Breast epithelium (tissue), 4 donors: ENCODE results near the gene HELQ. TPM values are rescaled to one million over a fixed set of nuclear protein-coding genes. Genes with fewer than 3 reads are reported as not detected.
"Not testable (repeated sequence)": the region's sequence is repeated elsewhere in the genome, so short reads cannot be mapped to it uniquely, and the experiment has no call there.

Experiments
- DNase-seq, 2 donors: peaks; one replicate each; pipeline ENCODE4 v3.0.0-alpha.2; 2019; ENCODE audit warnings: low spot score in 2 of 2
- H3K27ac ChIP-seq, 2 donors: fragments of 200-600 bp; sonication (generic) in 1 of 2; one replicate each; pipeline ENCODE4 v1.5.1; 2016 to 2019; ENCODE audit warnings: mild to moderate bottlenecking in 1 of 2
- H3K27me3 ChIP-seq, 2 donors: fragments of 200-600 bp; sonication (generic) in 1 of 2; one replicate each; pipeline versions ENCODE4 v1.5.1 to v1.6.0; 2017 to 2019; ENCODE audit warnings: control low read depth in 1 of 2, mild to moderate bottlenecking in 1 of 2
- H3K36me3 ChIP-seq: fragments of 200-600 bp; one replicate; pipeline ENCODE4 v1.5.1; 2019
- H3K4me1 ChIP-seq, 2 donors: fragments of 200-600 bp; sonication (generic); one replicate each; pipeline ENCODE4 v1.5.1; 2016 to 2019; ENCODE audit warnings: control low read depth in 1 of 2
- H3K4me3 ChIP-seq, 3 donors: fragments of 200-600 bp; sonication (generic); 1 replicate in 2 of 3; 2 replicates in 1 of 3; pipeline ENCODE4 v1.5.1; 2016 to 2019; ENCODE audit warnings: mild to moderate bottlenecking in 3 of 3, moderate library complexity in 2 of 3
- H3K9me3 ChIP-seq, 2 donors: fragments of 200-600 bp; sonication (generic) in 1 of 2; one replicate each; pipeline ENCODE4 v1.5.1; 2016 to 2019; ENCODE audit warnings: control low read depth in 1 of 2
- POLR2A ChIP-seq: fragments of 450-650 bp; IDR thresholded peaks from one replicate; pipeline ENCODE4 v1.6.1; 2016; ENCODE audit warnings: antibody characterized with exemption, mild to moderate bottlenecking, moderate library complexity
- POLR2AphosphoS5 ChIP-seq, 3 donors: sonication (generic); formaldehyde crosslinking; IDR thresholded peaks; one replicate each; pipeline ENCODE4 v1.6.1; 2017; ENCODE audit warnings: antibody characterized with exemption in 3 of 3
- intact Hi-C: fragments of 100-400 bp; cut with DNase I; formaldehyde crosslinking; loops from one replicate; pipeline ENCODE4 v1.15.1; 2023; ENCODE audit warnings: low total_unique reads
- total RNA-seq, 3 donors: library from RNA; depleted of rRNA; stranded (reverse); fragments of >200 nt; gene quantifications; one replicate each; pipeline ENCODE4 v1.1.0, GENCODE V29; 2016
- TF ChIP-seq, protein P1 (sequence below), 3 donors: fragments of 450-650 bp; IDR thresholded peaks; one replicate each; pipeline ENCODE4 v1.5.1; 2016 to 2017; ENCODE audit warnings: antibody characterized with exemption in 3 of 3, mild to moderate bottlenecking in 3 of 3, moderate library complexity in 3 of 3

HELQ gene, protein sequence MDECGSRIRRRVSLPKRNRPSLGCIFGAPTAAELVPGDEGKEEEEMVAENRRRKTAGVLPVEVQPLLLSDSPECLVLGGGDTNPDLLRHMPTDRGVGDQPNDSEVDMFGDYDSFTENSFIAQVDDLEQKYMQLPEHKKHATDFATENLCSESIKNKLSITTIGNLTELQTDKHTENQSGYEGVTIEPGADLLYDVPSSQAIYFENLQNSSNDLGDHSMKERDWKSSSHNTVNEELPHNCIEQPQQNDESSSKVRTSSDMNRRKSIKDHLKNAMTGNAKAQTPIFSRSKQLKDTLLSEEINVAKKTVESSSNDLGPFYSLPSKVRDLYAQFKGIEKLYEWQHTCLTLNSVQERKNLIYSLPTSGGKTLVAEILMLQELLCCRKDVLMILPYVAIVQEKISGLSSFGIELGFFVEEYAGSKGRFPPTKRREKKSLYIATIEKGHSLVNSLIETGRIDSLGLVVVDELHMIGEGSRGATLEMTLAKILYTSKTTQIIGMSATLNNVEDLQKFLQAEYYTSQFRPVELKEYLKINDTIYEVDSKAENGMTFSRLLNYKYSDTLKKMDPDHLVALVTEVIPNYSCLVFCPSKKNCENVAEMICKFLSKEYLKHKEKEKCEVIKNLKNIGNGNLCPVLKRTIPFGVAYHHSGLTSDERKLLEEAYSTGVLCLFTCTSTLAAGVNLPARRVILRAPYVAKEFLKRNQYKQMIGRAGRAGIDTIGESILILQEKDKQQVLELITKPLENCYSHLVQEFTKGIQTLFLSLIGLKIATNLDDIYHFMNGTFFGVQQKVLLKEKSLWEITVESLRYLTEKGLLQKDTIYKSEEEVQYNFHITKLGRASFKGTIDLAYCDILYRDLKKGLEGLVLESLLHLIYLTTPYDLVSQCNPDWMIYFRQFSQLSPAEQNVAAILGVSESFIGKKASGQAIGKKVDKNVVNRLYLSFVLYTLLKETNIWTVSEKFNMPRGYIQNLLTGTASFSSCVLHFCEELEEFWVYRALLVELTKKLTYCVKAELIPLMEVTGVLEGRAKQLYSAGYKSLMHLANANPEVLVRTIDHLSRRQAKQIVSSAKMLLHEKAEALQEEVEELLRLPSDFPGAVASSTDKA
- 10 to 100 TPM; 14.4 to 24.3 (median 16.3) TPM for total RNA-seq

- peaks cover 5% of the 10 kb centered on the region for H3K36me3 ChIP-seq
- H3K9me3 ChIP-seq: no peaks in the 10 kb centered on the region
- H3K4me1 ChIP-seq: peaks cover 0 to 5% of the 10 kb centered on the region in 2 donors
- H3K4me3 ChIP-seq: peak within 1 kb of the TSS; percentile 70 to 85 (median 83)
- peak within 1 kb of the TSS; percentile 98 for H3K27ac ChIP-seq
- DNase-seq: peak; percentile 94 to 98
- intact Hi-C loops: no loop called here
- peak; percentile 85 to 93 (median 89) for TF ChIP-seq POLR2AphosphoS5 (IDR thresholded peaks at IDR 0.05)
- TF ChIP-seq, protein P1, sequence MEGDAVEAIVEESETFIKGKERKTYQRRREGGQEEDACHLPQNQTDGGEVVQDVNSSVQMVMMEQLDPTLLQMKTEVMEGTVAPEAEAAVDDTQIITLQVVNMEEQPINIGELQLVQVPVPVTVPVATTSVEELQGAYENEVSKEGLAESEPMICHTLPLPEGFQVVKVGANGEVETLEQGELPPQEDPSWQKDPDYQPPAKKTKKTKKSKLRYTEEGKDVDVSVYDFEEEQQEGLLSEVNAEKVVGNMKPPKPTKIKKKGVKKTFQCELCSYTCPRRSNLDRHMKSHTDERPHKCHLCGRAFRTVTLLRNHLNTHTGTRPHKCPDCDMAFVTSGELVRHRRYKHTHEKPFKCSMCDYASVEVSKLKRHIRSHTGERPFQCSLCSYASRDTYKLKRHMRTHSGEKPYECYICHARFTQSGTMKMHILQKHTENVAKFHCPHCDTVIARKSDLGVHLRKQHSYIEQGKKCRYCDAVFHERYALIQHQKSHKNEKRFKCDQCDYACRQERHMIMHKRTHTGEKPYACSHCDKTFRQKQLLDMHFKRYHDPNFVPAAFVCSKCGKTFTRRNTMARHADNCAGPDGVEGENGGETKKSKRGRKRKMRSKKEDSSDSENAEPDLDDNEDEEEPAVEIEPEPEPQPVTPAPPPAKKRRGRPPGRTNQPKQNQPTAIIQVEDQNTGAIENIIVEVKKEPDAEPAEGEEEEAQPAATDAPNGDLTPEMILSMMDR (IDR thresholded peaks at IDR 0.05): peak; percentile 15 to 33 (median 16)
- TF ChIP-seq POLR2A: peak; percentile 68
- no peaks in the 10 kb centered on the region for H3K27me3 ChIP-seq
Measured at GRCh38 chr4:83455281-83456183, at the start of gene HELQ, which contains the start of gene MRPS18C. Gene HELQ (minus strand): TSS chr4:83455823. CDS start chr4:83455693, 130 bp downstream. Gene MRPS18C (plus strand): TSS chr4:83456058. CDS start chr4:83456078, 20 bp downstream.

DNA sequence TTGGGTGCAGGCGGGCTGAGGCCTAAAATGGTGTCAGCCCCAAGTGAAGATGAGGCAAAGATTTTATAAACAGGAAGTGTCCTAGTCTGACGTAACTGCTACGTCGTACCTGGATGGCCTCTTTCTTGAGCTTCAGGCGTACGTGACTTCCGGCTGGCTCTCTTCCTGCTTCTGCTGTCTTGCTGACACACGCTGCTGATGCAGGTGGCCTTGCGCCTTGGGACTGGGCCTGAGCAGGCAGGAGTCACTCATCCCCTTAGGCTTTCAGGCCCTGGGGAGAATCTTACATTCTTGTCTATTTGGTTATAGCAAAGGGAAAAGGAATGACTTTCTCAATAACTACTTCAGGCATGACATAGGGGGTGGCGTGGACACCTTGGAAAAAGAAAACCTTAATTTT is 49.4 kb upstream of the HELQ start:
- Histone ChIP-seq H3K9me3 (no peaks in the 10 kb centered on the region), H3K36me3 (no peaks in the 10 kb centered on the region), H3K4me3 (no peak overlapping the region), H3K27me3 (no peaks in the 10 kb centered on the region), H3K4me1 (no peaks in the 10 kb centered on the region), H3K27ac (no peak overlapping the region)
- TF ChIP-seq POLR2A (no peak), POLR2AphosphoS5 (IDR thresholded peaks at IDR 0.05) (no peak)
- TF ChIP-seq, protein P1 (IDR thresholded peaks at IDR 0.05): no peak
- intact Hi-C loops: no loop called here
- no peak for DNase-seq

DNA sequence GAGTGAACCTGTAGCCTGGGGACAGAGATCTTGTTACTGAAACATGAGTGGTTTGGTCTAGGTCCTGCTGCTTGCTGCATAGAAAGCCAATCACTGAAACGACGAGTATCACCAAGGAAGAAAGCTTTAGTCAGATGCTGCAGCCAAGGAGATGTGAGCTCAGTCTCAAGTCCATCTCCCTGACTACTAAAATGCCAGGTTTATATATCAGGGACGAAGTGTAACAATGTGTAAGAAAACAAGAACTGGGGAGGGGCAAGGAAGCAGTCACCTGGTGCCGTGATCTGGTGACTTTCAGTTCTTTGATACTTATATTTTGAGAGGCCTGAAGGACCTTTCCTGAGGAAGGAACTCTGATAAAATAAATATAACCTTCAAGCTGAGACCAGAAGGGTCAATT is 48.9 kb upstream of the HELQ start:
- H3K4me1 ChIP-seq: no peaks in the 10 kb centered on the region
- TF ChIP-seq, protein P1 (IDR thresholded peaks at IDR 0.05): no peak
- no peak for TF ChIP-seq POLR2AphosphoS5 (IDR thresholded peaks at IDR 0.05)
- TF ChIP-seq POLR2A: no peak
- H3K27ac ChIP-seq: no peak overlapping the region
- H3K36me3 ChIP-seq: no peaks in the 10 kb centered on the region
- no peak for DNase-seq
- intact Hi-C loops: no loop called here
- H3K27me3 ChIP-seq: no peaks in the 10 kb centered on the region
- H3K9me3 ChIP-seq: no peaks in the 10 kb centered on the region
- no peak overlapping the region for H3K4me3 ChIP-seq

- H3K4me3 ChIP-seq: no peak overlapping the region
- no peak for DNase-seq
- no peaks in the 10 kb centered on the region for H3K27me3 ChIP-seq
- H3K4me1 ChIP-seq: no peaks in the 10 kb centered on the region
- no peak overlapping the region for H3K27ac ChIP-seq
- TF ChIP-seq POLR2AphosphoS5 (IDR thresholded peaks at IDR 0.05) (no peak), POLR2A (no peak)
- TF ChIP-seq, protein P1 (IDR thresholded peaks at IDR 0.05): no peak
- no peaks in the 10 kb centered on the region for H3K9me3 ChIP-seq
- intact Hi-C loops: no loop called here
- H3K36me3 ChIP-seq: no peaks in the 10 kb centered on the region
Measured at GRCh38 chr4:83503974-83504373, 48.4 kb upstream of the HELQ start.

DNA sequence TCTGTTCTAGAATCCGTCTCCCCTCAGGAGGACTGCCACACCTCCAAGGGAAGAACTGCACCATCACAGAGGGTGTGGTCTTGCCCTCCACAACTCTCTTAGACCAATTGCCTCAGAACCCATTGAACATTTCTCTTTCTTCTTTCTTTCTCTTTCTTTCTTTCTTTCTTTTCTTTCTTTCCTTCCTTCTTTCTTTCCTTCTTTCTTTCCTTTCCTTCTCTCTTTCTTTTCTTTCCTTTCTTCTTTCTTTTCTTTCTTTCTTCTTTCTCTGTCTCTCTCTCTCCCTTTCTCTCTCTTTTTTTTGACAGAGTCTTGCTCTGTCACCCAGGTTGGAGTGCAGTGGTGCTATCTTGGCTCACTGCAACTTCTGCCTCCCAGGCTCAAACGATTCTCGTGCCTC is 46.0 kb upstream of the HELQ start:
- H3K9me3 ChIP-seq, H3K36me3 ChIP-seq, DNase-seq, H3K4me1 ChIP-seq, H3K27me3 ChIP-seq, H3K4me3 ChIP-seq, intact Hi-C loops, H3K27ac ChIP-seq: not testable (repeated sequence)
